GM23338 (cell line): Measurements from ENCODE around the gene EREG.

Experiments
- EZH2 ChIP-seq: fragments of 200-600 bp; sonication (generic); IDR thresholded peaks from one replicate; pipeline ENCODE4 v1.8.0; 2017; ENCODE audit warnings: antibody characterized with exemption, mild to moderate bottlenecking, low read depth; ENCODE audit not compliant: unreplicated experiment
- EZH2phosphoT487 ChIP-seq: fragments of 200-600 bp; sonication (generic); IDR thresholded peaks from one replicate; pipeline ENCODE4 v1.8.1; 2018; ENCODE audit warnings: antibody characterized with exemption; ENCODE audit not compliant: unreplicated experiment
- POLR2AphosphoS5 ChIP-seq: IDR thresholded peaks from 2 replicates; pipeline ENCODE4 v1.6.1; 2016; ENCODE audit warnings: antibody characterized with exemption, low read depth
- STAT1 ChIP-seq: IDR thresholded peaks from one replicate; pipeline ENCODE4 v1.6.1; 2016; ENCODE audit warnings: antibody characterized with exemption; ENCODE audit not compliant: unreplicated experiment
- TF ChIP-seq, protein P1 (sequence below), 2 experiments: fragments of 200-600 bp in 1 of 2; sonication (generic) in 1 of 2; conservative IDR thresholded peaks; 2 replicates each; pipeline versions ENCODE4 v1.5.1 to v1.6.1; 2016 to 2017; ENCODE audit warnings: antibody characterized with exemption in 2 of 2, low read depth in 2 of 2, mild to moderate bottlenecking in 2 of 2, moderate library complexity in 1 of 2
- TF ChIP-seq, protein P2 (sequence below): IDR thresholded peaks from one replicate; pipeline ENCODE4 v1.6.1; 2018; ENCODE audit warnings: antibody characterized with exemption; ENCODE audit not compliant: unreplicated experiment
- TF ChIP-seq, protein P3 (sequence below): IDR thresholded peaks from 2 replicates; pipeline ENCODE4 v1.6.1; 2016; ENCODE audit warnings: antibody characterized with exemption
- TF ChIP-seq, protein P4 (sequence below): fragments of 250-450 bp; sonication (Bioruptor Pico); IDR thresholded peaks from 2 replicates; pipeline ENCODE4 v1.5.0; 2020; ENCODE audit warnings: mild to moderate bottlenecking, moderate library complexity

DNA sequence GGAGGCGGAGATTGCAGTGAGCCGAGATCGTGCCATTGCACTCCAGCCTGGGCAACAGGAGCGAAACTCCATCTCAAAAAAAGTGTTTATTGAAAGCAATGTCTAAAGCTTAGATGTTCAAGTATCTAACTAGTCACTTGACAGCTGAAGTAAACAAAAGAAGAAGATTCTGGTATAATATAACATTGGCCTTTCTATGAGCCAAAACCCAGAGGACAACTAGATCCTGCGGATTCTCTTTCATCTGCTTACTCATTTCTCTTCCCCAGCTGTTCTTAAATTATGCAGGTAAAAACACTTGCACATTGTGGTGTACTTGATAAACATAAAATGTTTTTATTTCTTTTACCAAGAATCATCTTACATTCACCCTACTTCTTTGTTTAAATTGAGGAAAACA lies 55.9 kb downstream of the EREG start:
- no peak for TF ChIP-seq POLR2AphosphoS5
- TF ChIP-seq, protein P1, sequence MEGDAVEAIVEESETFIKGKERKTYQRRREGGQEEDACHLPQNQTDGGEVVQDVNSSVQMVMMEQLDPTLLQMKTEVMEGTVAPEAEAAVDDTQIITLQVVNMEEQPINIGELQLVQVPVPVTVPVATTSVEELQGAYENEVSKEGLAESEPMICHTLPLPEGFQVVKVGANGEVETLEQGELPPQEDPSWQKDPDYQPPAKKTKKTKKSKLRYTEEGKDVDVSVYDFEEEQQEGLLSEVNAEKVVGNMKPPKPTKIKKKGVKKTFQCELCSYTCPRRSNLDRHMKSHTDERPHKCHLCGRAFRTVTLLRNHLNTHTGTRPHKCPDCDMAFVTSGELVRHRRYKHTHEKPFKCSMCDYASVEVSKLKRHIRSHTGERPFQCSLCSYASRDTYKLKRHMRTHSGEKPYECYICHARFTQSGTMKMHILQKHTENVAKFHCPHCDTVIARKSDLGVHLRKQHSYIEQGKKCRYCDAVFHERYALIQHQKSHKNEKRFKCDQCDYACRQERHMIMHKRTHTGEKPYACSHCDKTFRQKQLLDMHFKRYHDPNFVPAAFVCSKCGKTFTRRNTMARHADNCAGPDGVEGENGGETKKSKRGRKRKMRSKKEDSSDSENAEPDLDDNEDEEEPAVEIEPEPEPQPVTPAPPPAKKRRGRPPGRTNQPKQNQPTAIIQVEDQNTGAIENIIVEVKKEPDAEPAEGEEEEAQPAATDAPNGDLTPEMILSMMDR (conservative IDR thresholded peaks at IDR 0.05; ENCODE audit: low read depth in 2 of 2) = no peak
- TF ChIP-seq, protein P2, sequence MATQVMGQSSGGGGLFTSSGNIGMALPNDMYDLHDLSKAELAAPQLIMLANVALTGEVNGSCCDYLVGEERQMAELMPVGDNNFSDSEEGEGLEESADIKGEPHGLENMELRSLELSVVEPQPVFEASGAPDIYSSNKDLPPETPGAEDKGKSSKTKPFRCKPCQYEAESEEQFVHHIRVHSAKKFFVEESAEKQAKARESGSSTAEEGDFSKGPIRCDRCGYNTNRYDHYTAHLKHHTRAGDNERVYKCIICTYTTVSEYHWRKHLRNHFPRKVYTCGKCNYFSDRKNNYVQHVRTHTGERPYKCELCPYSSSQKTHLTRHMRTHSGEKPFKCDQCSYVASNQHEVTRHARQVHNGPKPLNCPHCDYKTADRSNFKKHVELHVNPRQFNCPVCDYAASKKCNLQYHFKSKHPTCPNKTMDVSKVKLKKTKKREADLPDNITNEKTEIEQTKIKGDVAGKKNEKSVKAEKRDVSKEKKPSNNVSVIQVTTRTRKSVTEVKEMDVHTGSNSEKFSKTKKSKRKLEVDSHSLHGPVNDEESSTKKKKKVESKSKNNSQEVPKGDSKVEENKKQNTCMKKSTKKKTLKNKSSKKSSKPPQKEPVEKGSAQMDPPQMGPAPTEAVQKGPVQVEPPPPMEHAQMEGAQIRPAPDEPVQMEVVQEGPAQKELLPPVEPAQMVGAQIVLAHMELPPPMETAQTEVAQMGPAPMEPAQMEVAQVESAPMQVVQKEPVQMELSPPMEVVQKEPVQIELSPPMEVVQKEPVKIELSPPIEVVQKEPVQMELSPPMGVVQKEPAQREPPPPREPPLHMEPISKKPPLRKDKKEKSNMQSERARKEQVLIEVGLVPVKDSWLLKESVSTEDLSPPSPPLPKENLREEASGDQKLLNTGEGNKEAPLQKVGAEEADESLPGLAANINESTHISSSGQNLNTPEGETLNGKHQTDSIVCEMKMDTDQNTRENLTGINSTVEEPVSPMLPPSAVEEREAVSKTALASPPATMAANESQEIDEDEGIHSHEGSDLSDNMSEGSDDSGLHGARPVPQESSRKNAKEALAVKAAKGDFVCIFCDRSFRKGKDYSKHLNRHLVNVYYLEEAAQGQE = no peak
- no peak for TF ChIP-seq STAT1
- TF ChIP-seq, protein P3, sequence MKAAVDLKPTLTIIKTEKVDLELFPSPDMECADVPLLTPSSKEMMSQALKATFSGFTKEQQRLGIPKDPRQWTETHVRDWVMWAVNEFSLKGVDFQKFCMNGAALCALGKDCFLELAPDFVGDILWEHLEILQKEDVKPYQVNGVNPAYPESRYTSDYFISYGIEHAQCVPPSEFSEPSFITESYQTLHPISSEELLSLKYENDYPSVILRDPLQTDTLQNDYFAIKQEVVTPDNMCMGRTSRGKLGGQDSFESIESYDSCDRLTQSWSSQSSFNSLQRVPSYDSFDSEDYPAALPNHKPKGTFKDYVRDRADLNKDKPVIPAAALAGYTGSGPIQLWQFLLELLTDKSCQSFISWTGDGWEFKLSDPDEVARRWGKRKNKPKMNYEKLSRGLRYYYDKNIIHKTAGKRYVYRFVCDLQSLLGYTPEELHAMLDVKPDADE = no peak
- TF ChIP-seq EZH2phosphoT487 = no peak
- no peak for TF ChIP-seq EZH2
- TF ChIP-seq, protein P4, sequence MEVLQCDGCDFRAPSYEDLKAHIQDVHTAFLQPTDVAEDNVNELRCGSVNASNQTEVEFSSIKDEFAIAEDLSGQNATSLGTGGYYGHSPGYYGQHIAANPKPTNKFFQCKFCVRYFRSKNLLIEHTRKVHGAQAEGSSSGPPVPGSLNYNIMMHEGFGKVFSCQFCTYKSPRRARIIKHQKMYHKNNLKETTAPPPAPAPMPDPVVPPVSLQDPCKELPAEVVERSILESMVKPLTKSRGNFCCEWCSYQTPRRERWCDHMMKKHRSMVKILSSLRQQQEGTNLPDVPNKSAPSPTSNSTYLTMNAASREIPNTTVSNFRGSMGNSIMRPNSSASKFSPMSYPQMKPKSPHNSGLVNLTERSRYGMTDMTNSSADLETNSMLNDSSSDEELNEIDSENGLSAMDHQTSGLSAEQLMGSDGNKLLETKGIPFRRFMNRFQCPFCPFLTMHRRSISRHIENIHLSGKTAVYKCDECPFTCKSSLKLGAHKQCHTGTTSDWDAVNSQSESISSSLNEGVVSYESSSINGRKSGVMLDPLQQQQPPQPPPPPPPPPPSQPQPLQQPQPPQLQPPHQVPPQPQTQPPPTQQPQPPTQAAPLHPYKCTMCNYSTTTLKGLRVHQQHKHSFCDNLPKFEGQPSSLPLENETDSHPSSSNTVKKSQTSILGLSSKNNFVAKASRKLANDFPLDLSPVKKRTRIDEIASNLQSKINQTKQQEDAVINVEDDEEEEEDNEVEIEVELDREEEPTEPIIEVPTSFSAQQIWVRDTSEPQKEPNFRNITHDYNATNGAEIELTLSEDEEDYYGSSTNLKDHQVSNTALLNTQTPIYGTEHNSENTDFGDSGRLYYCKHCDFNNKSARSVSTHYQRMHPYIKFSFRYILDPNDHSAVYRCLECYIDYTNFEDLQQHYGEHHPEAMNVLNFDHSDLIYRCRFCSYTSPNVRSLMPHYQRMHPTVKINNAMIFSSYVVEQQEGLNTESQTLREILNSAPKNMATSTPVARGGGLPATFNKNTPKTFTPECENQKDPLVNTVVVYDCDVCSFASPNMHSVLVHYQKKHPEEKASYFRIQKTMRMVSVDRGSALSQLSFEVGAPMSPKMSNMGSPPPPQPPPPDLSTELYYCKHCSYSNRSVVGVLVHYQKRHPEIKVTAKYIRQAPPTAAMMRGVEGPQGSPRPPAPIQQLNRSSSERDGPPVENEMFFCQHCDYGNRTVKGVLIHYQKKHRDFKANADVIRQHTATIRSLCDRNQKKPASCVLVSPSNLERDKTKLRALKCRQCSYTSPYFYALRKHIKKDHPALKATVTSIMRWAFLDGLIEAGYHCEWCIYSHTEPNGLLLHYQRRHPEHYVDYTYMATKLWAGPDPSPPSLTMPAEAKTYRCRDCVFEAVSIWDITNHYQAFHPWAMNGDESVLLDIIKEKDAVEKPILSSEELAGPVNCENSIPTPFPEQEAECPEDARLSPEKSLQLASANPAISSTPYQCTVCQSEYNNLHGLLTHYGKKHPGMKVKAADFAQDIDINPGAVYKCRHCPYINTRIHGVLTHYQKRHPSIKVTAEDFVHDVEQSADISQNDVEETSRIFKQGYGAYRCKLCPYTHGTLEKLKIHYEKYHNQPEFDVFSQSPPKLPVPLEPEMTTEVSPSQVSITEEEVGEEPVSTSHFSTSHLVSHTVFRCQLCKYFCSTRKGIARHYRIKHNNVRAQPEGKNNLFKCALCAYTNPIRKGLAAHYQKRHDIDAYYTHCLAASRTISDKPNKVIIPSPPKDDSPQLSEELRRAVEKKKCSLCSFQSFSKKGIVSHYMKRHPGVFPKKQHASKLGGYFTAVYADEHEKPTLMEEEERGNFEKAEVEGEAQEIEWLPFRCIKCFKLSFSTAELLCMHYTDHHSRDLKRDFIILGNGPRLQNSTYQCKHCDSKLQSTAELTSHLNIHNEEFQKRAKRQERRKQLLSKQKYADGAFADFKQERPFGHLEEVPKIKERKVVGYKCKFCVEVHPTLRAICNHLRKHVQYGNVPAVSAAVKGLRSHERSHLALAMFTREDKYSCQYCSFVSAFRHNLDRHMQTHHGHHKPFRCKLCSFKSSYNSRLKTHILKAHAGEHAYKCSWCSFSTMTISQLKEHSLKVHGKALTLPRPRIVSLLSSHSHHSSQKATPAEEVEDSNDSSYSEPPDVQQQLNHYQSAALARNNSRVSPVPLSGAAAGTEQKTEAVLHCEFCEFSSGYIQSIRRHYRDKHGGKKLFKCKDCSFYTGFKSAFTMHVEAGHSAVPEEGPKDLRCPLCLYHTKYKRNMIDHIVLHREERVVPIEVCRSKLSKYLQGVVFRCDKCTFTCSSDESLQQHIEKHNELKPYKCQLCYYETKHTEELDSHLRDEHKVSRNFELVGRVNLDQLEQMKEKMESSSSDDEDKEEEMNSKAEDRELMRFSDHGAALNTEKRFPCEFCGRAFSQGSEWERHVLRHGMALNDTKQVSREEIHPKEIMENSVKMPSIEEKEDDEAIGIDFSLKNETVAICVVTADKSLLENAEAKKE (CRISPR knock-in tag) = no peak
